ENCODE data around the gene HAUS7. TPM values are rescaled to one million over a fixed set of nuclear protein-coding genes. Genes with fewer than 3 reads are reported as not detected.

HAUS7 gene
- total and polyA plus RNA-seq, 2 of the 8 experiments (the other 6 are each of a cell fraction or from before 2014, with no cell fraction given), result 45.4 to 54.0 TPM

DNA sequence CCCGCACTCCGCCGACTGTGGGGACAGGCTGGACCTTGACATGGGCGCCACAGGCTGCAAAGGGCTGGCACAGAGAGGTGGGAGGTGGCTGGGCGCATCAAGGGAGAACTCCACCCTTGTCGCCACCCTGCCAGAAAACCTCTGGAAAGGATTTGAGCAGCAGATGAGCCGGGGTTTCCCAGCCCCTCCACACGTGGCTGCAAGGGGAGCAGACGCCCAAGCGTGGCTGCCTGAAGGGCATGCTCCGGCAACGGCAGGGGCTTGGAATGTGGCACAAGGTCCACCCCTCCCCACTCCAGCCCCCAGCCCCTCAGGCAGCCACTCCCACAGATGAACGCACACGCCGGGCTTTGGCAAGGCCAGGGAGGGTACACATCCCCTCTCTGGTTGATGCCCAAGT is 29.0 kb upstream of the HAUS7 start (continued):
- TF ChIP-seq, protein P1, sequence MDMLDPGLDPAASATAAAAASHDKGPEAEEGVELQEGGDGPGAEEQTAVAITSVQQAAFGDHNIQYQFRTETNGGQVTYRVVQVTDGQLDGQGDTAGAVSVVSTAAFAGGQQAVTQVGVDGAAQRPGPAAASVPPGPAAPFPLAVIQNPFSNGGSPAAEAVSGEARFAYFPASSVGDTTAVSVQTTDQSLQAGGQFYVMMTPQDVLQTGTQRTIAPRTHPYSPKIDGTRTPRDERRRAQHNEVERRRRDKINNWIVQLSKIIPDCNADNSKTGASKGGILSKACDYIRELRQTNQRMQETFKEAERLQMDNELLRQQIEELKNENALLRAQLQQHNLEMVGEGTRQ (IDR thresholded peaks at IDR 0.05; ENCODE audit: low read length), result no peak
- TF ChIP-seq HDAC2 (IDR thresholded peaks at IDR 0.05; ENCODE audit: borderline replicate concordance in 1 of 2, low read depth in 2 of 2, low read length in 2 of 2), result no peak
